Urinary bladder (tissue), 4 donors: ENCODE results near the gene NEURL1B. TPM values are rescaled to one million over a fixed set of nuclear protein-coding genes. Genes with fewer than 3 reads are reported as not detected.
A peak's percentile ranks its signal among the peaks of the same experiment; 100 is the strongest.

Source experiments
- DNase-seq: peaks from one replicate; pipeline ENCODE4 v3.0.0-alpha.2; 2015; ENCODE audit errors: extremely low spot score
- H3K27ac ChIP-seq: one replicate; pipeline ENCODE4 v1.5.1; 2013; ENCODE audit warnings: low read depth, mild to moderate bottlenecking, moderate library complexity
- H3K36me3 ChIP-seq: one replicate; pipeline ENCODE4 v1.6.1; 2013; ENCODE audit warnings: mild to moderate bottlenecking, moderate library complexity; ENCODE audit not compliant: insufficient read depth
- H3K4me1 ChIP-seq: one replicate; pipeline ENCODE4 v1.6.1; 2013; ENCODE audit warnings: mild to moderate bottlenecking, moderate library complexity; ENCODE audit not compliant: insufficient read depth
- H3K4me3 ChIP-seq: one replicate; pipeline ENCODE4 v1.5.1; 2013; ENCODE audit warnings: low read depth, low read length
- WGBS: extraction: QIAGEN DNeasy Blood & Tissue Kit; methylation state at CpG from one replicate; pipeline ENCODE4 v1.1.7; 2013; 5-methylcytosine and 5-hydroxymethylcytosine counted together
- polyA plus RNA-seq: library from polyadenylated mRNA; stranded (reverse); fragments of 200-250 nt; gene quantifications from one replicate; pipeline ENCODE4 v1.2.3, GENCODE V29; 2013
- small RNA-seq: library from RNA; depleted of rRNA; stranded (forward); fragments of <200 nt; gene quantifications from one replicate; pipeline ENCODE3, GENCODE V24; 2014
- total RNA-seq: library from RNA; depleted of rRNA; stranded (reverse); fragments of >200 nt; gene quantifications from one replicate; pipeline ENCODE4 v1.2.3, GENCODE V29; 2014
- donor health status: healthy with polysubstance abuse.
- donor health status: healthy.

NEURL1B gene
- total and polyA plus RNA-seq, 2 donors: 51.9 to 52.4 TPM

GRCh38 chr5:172733974-172734346 lies 92.9 kb downstream of the NEURL1B start:
- H3K4me3 ChIP-seq: no peak overlapping the region
- 26% methylated on average over 4 of the region's 4 CpGs for WGBS
- peak overlapping the region; percentile 78 for H3K27ac ChIP-seq
- no peaks in the 10 kb centered on the region for H3K36me3 ChIP-seq
- H3K4me1 ChIP-seq: no peaks in the 10 kb centered on the region
- DNase-seq: no peak

DNA sequence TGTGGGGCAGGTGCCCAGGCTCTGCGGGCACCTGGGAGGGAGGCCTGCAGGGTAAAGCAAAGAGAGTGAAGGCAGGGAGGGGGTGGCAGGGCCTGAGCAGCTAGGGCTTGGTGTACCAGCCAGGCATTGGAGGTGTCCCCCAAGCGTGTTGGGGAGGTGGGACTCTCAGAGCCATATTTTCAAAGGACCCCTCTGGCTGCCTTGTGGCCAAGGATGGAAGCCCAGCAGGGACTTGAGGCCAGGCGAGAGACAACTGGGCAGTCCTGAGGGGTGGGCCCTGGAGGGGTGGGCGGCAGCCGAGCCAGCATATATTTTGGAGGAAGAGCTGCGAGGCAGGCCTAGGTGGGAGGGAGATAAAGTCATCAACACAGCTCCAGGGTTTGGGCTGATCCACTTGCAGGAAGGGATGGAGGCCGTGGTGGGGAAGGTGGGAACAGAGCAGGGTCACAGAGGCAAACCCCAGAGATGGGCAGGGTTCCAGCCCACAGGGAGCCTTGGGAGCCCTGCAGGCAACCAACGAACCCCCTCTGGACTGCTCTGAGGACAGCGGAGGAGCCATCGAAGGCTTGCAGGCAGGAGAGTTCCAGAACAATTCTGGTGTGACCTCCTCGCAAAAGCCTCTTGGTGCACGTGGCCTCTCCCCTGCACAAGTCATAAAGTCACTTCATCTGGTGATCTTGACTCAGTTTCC lies 94.2 kb downstream of the NEURL1B start:
- H3K36me3 ChIP-seq: no peaks in the 10 kb centered on the region
- WGBS: 89% methylated on average over 12 of the region's 12 CpGs
- H3K4me3 ChIP-seq: no peak overlapping the region
- no peak for DNase-seq
- H3K27ac ChIP-seq: no peak overlapping the region
- no peaks in the 10 kb centered on the region for H3K4me1 ChIP-seq

- 77% methylated on average over 11 of the region's 11 CpGs for WGBS
- Histone ChIP-seq H3K4me3 (no peak overlapping the region), H3K27ac (peak overlapping the region; percentile 18), H3K4me1 (no peaks in the 10 kb centered on the region), H3K36me3 (no peaks in the 10 kb centered on the region)
- DNase-seq: no peak
Observed at GRCh38 chr5:172736508-172737135, 95.6 kb downstream of the NEURL1B start.

DNA sequence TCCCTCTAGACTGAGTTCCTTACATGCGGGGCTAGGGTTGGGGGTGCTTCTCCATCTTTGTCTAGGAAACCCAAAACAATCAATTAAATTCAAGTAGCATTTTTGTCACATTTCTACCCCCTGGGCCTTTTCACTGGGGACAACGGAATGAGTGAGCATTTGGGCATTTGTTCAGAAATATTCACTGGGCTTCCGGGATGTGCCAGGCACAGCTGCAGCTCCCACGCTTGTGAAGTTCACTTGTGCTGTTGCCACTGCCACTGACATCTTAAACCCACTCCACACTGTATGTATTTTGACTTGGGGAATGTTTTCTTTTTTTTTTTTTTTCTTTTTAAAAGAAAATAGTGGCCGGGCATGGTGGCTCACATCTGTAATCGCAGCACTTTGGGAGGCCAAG lies 98.3 kb downstream of the NEURL1B start:
- Histone ChIP-seq H3K4me3 (no peak overlapping the region), H3K36me3 (no peaks in the 10 kb centered on the region), H3K27ac (no peak overlapping the region), H3K4me1 (no peaks in the 10 kb centered on the region)
- 94% methylated on average over 6 of the region's 6 CpGs for WGBS
- no peak for DNase-seq

DNA sequence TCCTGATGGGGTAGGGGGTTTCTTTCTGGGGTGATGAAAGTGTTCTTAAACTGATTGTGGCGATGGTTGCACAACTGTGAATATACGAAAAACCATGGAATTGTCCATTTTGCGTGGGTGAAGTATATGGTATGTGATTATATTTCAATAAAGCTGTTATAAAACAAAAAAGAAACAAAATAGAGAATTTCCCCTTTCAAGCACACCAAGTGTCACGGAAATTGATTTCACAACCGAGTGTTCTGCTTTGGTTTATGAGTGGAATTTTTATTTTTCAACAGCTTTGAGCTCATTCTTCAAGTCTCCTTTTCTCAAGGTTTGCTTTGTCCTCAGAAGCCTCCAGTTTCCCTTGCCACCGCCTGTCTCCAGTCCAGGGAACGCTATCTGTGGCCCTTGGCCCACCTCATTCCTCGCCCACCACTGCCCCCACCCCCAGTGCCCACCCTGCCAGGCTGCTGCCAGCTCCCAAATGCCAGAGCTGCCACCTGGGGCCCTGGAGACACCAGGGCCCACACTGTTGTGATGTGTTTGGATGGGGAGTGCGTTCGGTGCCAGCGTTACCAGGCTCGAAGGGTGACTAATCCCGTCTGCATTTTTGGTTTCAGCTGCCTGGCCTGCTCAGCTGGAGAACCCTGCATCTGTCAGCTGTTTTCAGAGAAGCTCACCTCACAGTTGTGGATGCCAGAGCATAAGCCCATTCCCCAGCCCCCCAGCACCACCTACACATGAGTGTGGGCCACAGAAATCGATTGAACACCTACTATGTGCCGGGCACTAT lies 99.6 kb downstream of the NEURL1B start:
- H3K4me1 ChIP-seq: no peaks in the 10 kb centered on the region
- DNase-seq: no peak
- no peaks in the 10 kb centered on the region for H3K36me3 ChIP-seq
- H3K4me3 ChIP-seq: no peak overlapping the region
- WGBS: 52% methylated on average over 15 of the region's 15 CpGs
- peak overlapping the region; percentile 28 for H3K27ac ChIP-seq

Small RNA genes within 50 kb of the gene (small RNA-seq; reads per million reads assigned to genes)
- gene AC027309.2: not detected
- gene MIR5003: 0.12 reads per million

Other genes starting within 250 kb of the NEURL1B start
- 24.3 TPM for gene SH3PXD2B, start 186.7 kb upstream of the NEURL1B start, total RNA-seq
- 39.4 TPM for gene SH3PXD2B, start 186.7 kb upstream of the NEURL1B start, polyA plus RNA-seq
- 76.4 TPM for gene DUSP1, start 129.9 kb downstream of the NEURL1B start, total RNA-seq
- gene DUSP1, start 129.9 kb downstream of the NEURL1B start, polyA plus RNA-seq: 822 TPM
- 68.5 TPM for gene ERGIC1, start 193.0 kb downstream of the NEURL1B start, total RNA-seq
- gene ERGIC1, start 193.0 kb downstream of the NEURL1B start, polyA plus RNA-seq: 103 TPM